ENCODE data around the gene MTARC1. TPM values are rescaled to one million over a fixed set of nuclear protein-coding genes. Genes with fewer than 3 reads are reported as not detected.

MTARC1 gene
- total RNA-seq, 1 experiment from 2014 or later: 72.5 TPM

- TF ChIP-seq CTCF (conservative IDR thresholded peaks at IDR 0.05) (no peak), EZH2 (IDR thresholded peaks at IDR 0.05; ENCODE audit: low read depth) (no peak)
- Histone ChIP-seq H3K9me3 (ENCODE audit: insufficient read depth, low read depth) (no peaks in the 10 kb centered on the region), H3K9me2 (ENCODE audit: insufficient read depth) (no peaks in the 10 kb centered on the region), H3F3A (ENCODE audit: insufficient read depth, low read depth) (peaks cover 10% of the 10 kb centered on the region; the same call in 1 of the 2 replicates), H3K4me1 (replicated peaks; ENCODE audit: insufficient read depth) (peaks cover 24% of the 10 kb centered on the region), H4K20me1 (ENCODE audit: insufficient read depth) (no peaks in the 10 kb centered on the region; the same call in 1 of the 2 replicates), H3K27me3 (ENCODE audit: insufficient read depth, low read depth) (no peaks in the 10 kb centered on the region), H2AFZ (peak within 1 kb of the TSS; percentile 98), H3K4me3 (peak within 1 kb of the TSS; percentile 74), H3K79me2 (ENCODE audit: low read depth) (peaks cover 21% of the 10 kb centered on the region), H3K27ac (0 out of 2 replicates have a peak within 1 kb of the TSS, but pooled peaks have one; percentile 33), H3K36me3 (ENCODE audit: low read depth) (no peaks in the 10 kb centered on the region), H3K4me2 (peak within 1 kb of the TSS; percentile 88)
- POLR2A ChIA-PET (ENCODE audit: unreplicated experiment): interaction anchor here (0.5 to 1.2 kb wide), 9 partner anchors 13 to 1230 kb away, joined by 3 to 11 read pairs (median 4); partner anchors contain the start of gene MTARC1
- DNase-seq: peak; percentile 79 to 88
- intact Hi-C loops (cut with micrococcal nuclease; ENCODE audit: unreplicated experiment): loop anchor here (2.0 kb wide), 1 partner anchor 14 kb away; no protein-coding TSS in a partner anchor
- BruUV-seq (replicated peaks): no TSS peak
- CTCF ChIA-PET: interaction anchor here (0.5 to 3.2 kb wide), 7 partner anchors 8 to 380 kb away, joined by 3 to 15 read pairs (median 3); partner anchors contain the start of gene MTARC1
These were observed 38.4 kb upstream of the MTARC1 start, which contains the start of gene MTARC2 for GRCh38 chr1:220748089-220748934. TSS of gene MTARC2 (plus strand) at chr1:220748322. CDS start at chr1:220748532, 210 bp downstream.

- H3K27ac ChIP-seq: no peak overlapping the region
- H3K4me2 ChIP-seq: peak overlapping the region; percentile 88
- H3K9me2 ChIP-seq (ENCODE audit: insufficient read depth): no peaks in the 10 kb centered on the region
- peak overlapping the region; percentile 98 for H2AFZ ChIP-seq
- intact Hi-C loops (cut with micrococcal nuclease; ENCODE audit: unreplicated experiment): loop anchor here (2.0 kb wide), 1 partner anchor 14 kb away; no protein-coding TSS in a partner anchor
- H4K20me1 ChIP-seq (ENCODE audit: insufficient read depth): no peaks in the 10 kb centered on the region; the same call in 1 of the 2 replicates
- peaks cover 10% of the 10 kb centered on the region; the same call in 1 of the 2 replicates for H3F3A ChIP-seq (ENCODE audit: insufficient read depth, low read depth)
- peaks cover 24% of the 10 kb centered on the region for H3K4me1 ChIP-seq (replicated peaks; ENCODE audit: insufficient read depth)
- no peaks in the 10 kb centered on the region for H3K27me3 ChIP-seq (ENCODE audit: insufficient read depth, low read depth)
- CTCF ChIA-PET: interaction anchor here (0.6 to 3.2 kb wide), 5 partner anchors 15 to 262 kb away, joined by 3 to 15 read pairs (median 3); no protein-coding TSS in a partner anchor
- no peaks in the 10 kb centered on the region for H3K36me3 ChIP-seq (ENCODE audit: low read depth)
- H3K79me2 ChIP-seq (ENCODE audit: low read depth): peaks cover 21% of the 10 kb centered on the region
- POLR2A ChIA-PET (ENCODE audit: unreplicated experiment): interaction anchor here (0.6 to 1.2 kb wide), 2 partner anchors 15 to 554 kb away, joined by 10 to 12 read pairs; no protein-coding TSS in a partner anchor
- peak overlapping the region; percentile 74 for H3K4me3 ChIP-seq
- no peaks in the 10 kb centered on the region for H3K9me3 ChIP-seq (ENCODE audit: insufficient read depth, low read depth)
- BruUV-seq (replicated peaks): TSS peak; percentile 47
- DNase-seq: no peak
- TF ChIP-seq EZH2 (IDR thresholded peaks at IDR 0.05; ENCODE audit: low read depth): no peak
- TF ChIP-seq CTCF (conservative IDR thresholded peaks at IDR 0.05): no peak
These were observed 37.8 kb upstream of the MTARC1 start for GRCh38 chr1:220748936-220749335.

GRCh38 chr1:220750131-220750515 lies 36.6 kb upstream of the MTARC1 start:
- Histone ChIP-seq H3K9me3 (ENCODE audit: insufficient read depth, low read depth) (no peaks in the 10 kb centered on the region), H3K36me3 (ENCODE audit: low read depth) (no peaks in the 10 kb centered on the region), H3K27me3 (ENCODE audit: insufficient read depth, low read depth) (no peaks in the 10 kb centered on the region), H3F3A (ENCODE audit: insufficient read depth, low read depth) (peaks cover 10% of the 10 kb centered on the region; the same call in 1 of the 2 replicates), H3K9me2 (ENCODE audit: insufficient read depth) (no peaks in the 10 kb centered on the region), H3K4me1 (replicated peaks; ENCODE audit: insufficient read depth) (peaks cover 24% of the 10 kb centered on the region), H4K20me1 (ENCODE audit: insufficient read depth) (no peaks in the 10 kb centered on the region; the same call in 1 of the 2 replicates), H3K4me3 (no peak overlapping the region), H3K27ac (no peak overlapping the region), H2AFZ (no peak overlapping the region), H3K79me2 (ENCODE audit: low read depth) (peaks cover 21% of the 10 kb centered on the region), H3K4me2 (peak overlapping the region; percentile 88)
- BruUV-seq (replicated peaks): no TSS peak
- intact Hi-C loops (cut with micrococcal nuclease; ENCODE audit: unreplicated experiment): no loop called here
- no peak for TF ChIP-seq EZH2 (IDR thresholded peaks at IDR 0.05; ENCODE audit: low read depth)
- TF ChIP-seq CTCF (conservative IDR thresholded peaks at IDR 0.05): no peak
- ChIA-PET CTCF (interaction anchor here (3.2 kb wide), 1 partner anchor 17 kb away, joined by 15 read pairs; no protein-coding TSS in a partner anchor), POLR2A (ENCODE audit: unreplicated experiment) (no interaction called here)
- DNase-seq: no peak
